Prostate gland (tissue), 2 donors: ENCODE results near the gene GPR87.

ENCODE experiments used
- CTCF ChIP-seq, 4 experiments: fragments of 200-600 bp in 2 of 4; fragments of 450-650 bp in 2 of 4; sonication (generic) in 2 of 4; IDR thresholded peaks; 1 replicate in 3 of 4; 2 replicates in 1 of 4; pipeline ENCODE4 v1.5.1; 2016 to 2019; ENCODE audit warnings: antibody characterized with exemption in 4 of 4, mild to moderate bottlenecking in 2 of 4, moderate library complexity in 2 of 4
- POLR2A ChIP-seq: fragments of 450-650 bp; IDR thresholded peaks from one replicate; pipeline ENCODE4 v1.6.1; 2016; ENCODE audit warnings: antibody characterized with exemption, mild to moderate bottlenecking
- POLR2AphosphoS5 ChIP-seq: sonication (generic); formaldehyde crosslinking; IDR thresholded peaks from one replicate; pipeline ENCODE4 v1.6.1; 2017; ENCODE audit warnings: antibody characterized with exemption

GRCh38 chr3:151300539-151300938 lies 16.1 kb downstream of the GPR87 start:
- TF ChIP-seq CTCF (IDR thresholded peaks at IDR 0.05) (no peak), POLR2AphosphoS5 (no peak), POLR2A (no peak)
